Hepatocyte (in vitro differentiated cells): ENCODE measurements around the gene KDM4C.

Experiments
- CTCF ChIP-seq: fragments of 200-600 bp; sonication (generic); IDR thresholded peaks from 2 replicates; pipeline ENCODE4 v1.5.1; 2016; ENCODE audit warnings: antibody characterized with exemption, mild to moderate bottlenecking; ENCODE audit not compliant: poor library complexity
- EZH2phosphoT487 ChIP-seq: fragments of 200-600 bp; sonication (generic); IDR thresholded peaks from one replicate; pipeline ENCODE4 v1.6.1; 2018; ENCODE audit warnings: antibody characterized with exemption, mild to moderate bottlenecking, low read depth, moderate library complexity; ENCODE audit not compliant: unreplicated experiment, severe bottlenecking

- TF ChIP-seq EZH2phosphoT487 (no peak), CTCF (no peak)
These were observed 374.8 kb downstream of the KDM4C start for GRCh38 chr9:7132605-7133004.
